22Rv1 (cell line): ENCODE data around the gene PDE10A.

ENCODE experiments used
- CTCF ChIP-seq: fragments of 450-650 bp; IDR thresholded peaks from 2 replicates; pipeline ENCODE4 v1.5.1; 2017; ENCODE audit warnings: mild to moderate bottlenecking
- ZFX ChIP-seq: fragments of 450-650 bp; IDR thresholded peaks from 2 replicates; pipeline ENCODE4 v1.6.1; 2017; ENCODE audit warnings: antibody characterized with exemption, borderline replicate concordance

- TF ChIP-seq ZFX (no peak), CTCF (no peak)
These were observed 317.3 kb downstream of the PDE10A start for GRCh38 chr6:165345700-165346099.
